Measurements from ENCODE around the gene MEMO1. TPM values are rescaled to one million over a fixed set of nuclear protein-coding genes. Genes with fewer than 3 reads are reported as not detected.

The MEMO1 gene
- total and polyA plus RNA-seq, 2 of the 4 experiments (the other 2 are of a cell fraction): 23.7 to 49.7 TPM

- H3K79me1 ChIP-seq (ENCODE audit: low read depth in 1 of 2, low read length in 2 of 2): peaks cover 15 to 54% of the 10 kb centered on the region in 2 experiments
These were observed 30.9 kb downstream of the MEMO1 start for GRCh38 chr2:31979956-31980355.

More at GRCh38 chr2:31979956-31980355, 30.9 kb downstream of the MEMO1 start:
- Histone ChIP-seq H3K9ac (ENCODE audit: low read depth, low read length) (no peak overlapping the region), H2BK120ac (ENCODE audit: low read depth, low read length) (no peak overlapping the region), H3K14ac (replicated peaks; ENCODE audit: low read depth, low read length) (no peak overlapping the region), H3K4me3 (ENCODE audit: insufficient read depth, low read depth, low read length) (no peak overlapping the region), H3K27me3 (ENCODE audit: control insufficient read depth, insufficient read depth, low read length) (no peaks in the 10 kb centered on the region), H4K8ac (ENCODE audit: low read depth in 2 of 2, low read length in 2 of 2) (no peak overlapping the region), H3K4me2 (ENCODE audit: low read depth, low read length) (no peak overlapping the region), H2AFZ (replicated peaks; ENCODE audit: low read length, poor library complexity) (no peak overlapping the region), H4K91ac (ENCODE audit: insufficient read depth, low read depth, low read length) (no peak overlapping the region), H2BK15ac (ENCODE audit: low read depth, low read length) (no peak overlapping the region), H3K18ac (ENCODE audit: low read depth, low read length) (no peak overlapping the region), H3K36me3 (ENCODE audit: control insufficient read depth, insufficient read depth, low read length) (no peaks in the 10 kb centered on the region), H2BK5ac (ENCODE audit: low read depth, low read length, poor library complexity, severe bottlenecking) (no peak overlapping the region), H3K9me1 (ENCODE audit: insufficient read depth, low read length) (peaks cover 10% of the 10 kb centered on the region), H4K20me1 (ENCODE audit: insufficient read depth, low read length) (peaks cover 55% of the 10 kb centered on the region), H3K9me3 (ENCODE audit: control insufficient read depth, insufficient read depth, low read length) (no peaks in the 10 kb centered on the region), H2BK20ac (ENCODE audit: low read depth, low read length) (no peak overlapping the region), H3K56ac (ENCODE audit: extremely low read depth, insufficient read depth, low read length) (no peak overlapping the region), H2AK9ac (replicated peaks; ENCODE audit: low read depth, low read length, poor library complexity) (no peak overlapping the region), H3K27ac (ENCODE audit: insufficient read depth, low read length) (no peak overlapping the region), H3K4ac (ENCODE audit: low read depth, low read length) (no peak overlapping the region), H2AK5ac (ENCODE audit: low read depth, low read length) (no peak overlapping the region), H4K5ac (ENCODE audit: low read depth, low read length) (no peak overlapping the region), H3K23ac (ENCODE audit: low read depth, low read length) (no peak overlapping the region), H3K4me1 (ENCODE audit: control insufficient read depth, insufficient read depth, low read length) (no peaks in the 10 kb centered on the region; the same call in 1 of the 2 replicates)
- no TSS peak for BruUV-seq (replicated peaks)
- dilution Hi-C loops (cut with HindIII; ENCODE audit: low sequenced_read_pairs, unreplicated experiment) (no loop called here), in situ Hi-C loops (cut with MboI; ENCODE audit: low sequenced_read_pairs) (no loop called here), intact Hi-C loops (cut with micrococcal nuclease) (no loop called here)
- ATAC-seq (ENCODE audit: low read depth) (no peak), DNase-seq (no peak)
- ChIA-PET CTCF (no interaction called here), POLR2A (ENCODE audit: unreplicated experiment) (no interaction called here)
- WGBS, 2 experiments (ENCODE audit: extremely low coverage in 2 of 2, insufficient read length in 1 of 2): no CpG with 5 or more reads among the region's 3 CpGs
- TF ChIP-seq CEBPB (IDR thresholded peaks at IDR 0.05; ENCODE audit: low read depth, low read length) (no peak), NFE2L2 (IDR thresholded peaks at IDR 0.05; ENCODE audit: low read depth, low read length) (no peak), CHD1 (IDR thresholded peaks at IDR 0.05; ENCODE audit: low read depth, low read length) (no peak)

Data from IMR-90 (cell line).